HG03196 (cell line): Measurements from ENCODE around the gene LURAP1L.

Experiments
- ATAC-seq: cut with Tn5 transposase; IDR thresholded peaks from one replicate; pipeline ENCODE4 v1.9.1; 2021; ENCODE audit not compliant: unreplicated experiment

Gene LURAP1L

DNA sequence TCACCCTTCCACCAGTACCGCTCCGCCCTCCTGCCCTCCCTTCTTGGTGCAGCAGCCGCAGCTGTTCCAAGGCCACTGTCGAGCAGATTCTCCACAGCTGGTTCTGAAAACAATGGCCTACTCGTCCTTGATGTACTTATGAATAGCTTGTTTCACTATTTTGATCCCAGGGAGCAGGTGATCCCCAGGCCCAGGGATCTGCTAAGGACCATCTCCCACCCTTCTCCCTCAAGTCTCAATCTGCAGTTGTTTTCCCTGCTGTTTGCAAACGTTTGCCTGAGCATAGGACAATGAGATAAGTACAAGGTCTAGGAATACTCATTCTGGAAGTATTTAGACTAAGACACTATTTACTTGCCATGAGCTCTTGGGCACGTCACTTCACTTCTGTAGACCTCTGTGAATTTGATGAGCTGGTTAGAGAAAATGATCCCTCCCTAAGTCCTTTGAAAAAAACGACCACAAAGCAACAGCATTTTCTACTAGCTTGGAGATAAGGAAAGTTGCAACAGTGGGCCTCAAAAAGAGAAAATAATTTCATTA is 1.8 kb downstream of the LURAP1L start:
- ATAC-seq, result no peak

DNA sequence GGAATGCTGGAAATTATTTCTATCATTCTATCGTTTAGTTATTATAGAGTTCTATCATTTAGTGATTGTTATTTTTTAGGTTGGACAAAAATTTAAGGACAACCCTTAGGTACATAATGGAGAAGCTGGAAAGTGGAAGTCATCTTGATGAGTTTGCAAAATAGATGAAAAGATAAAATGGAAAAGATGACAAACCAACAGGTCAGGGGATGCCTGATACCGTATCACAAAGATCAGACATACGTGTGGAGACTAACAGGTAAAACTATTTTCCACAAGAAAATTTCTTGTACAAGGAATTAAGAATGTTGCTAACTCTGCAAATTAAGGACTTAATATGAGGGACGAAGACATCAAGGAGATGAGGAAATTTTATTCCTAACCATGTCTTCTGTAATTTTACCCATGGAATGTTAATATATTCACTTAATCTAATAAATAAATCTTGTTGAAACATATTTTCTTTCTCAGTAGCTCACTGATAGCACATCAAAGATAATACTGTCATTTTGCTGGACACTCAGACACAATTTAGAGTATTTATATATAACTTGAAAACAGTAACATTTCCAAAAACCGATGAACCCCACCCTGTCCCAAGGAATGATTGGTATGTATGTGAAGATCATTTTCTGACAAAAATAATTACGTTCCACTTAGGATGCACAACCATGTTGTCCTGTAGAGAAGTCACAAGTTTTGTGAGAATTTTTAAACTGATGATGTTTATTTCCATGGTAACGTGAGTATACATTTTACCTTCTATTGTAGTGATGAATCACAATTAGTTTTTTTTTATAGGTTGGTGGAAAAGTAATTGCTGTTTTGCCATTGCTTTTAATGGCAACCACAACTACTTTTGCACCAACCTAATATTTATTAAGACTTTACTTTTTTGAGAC is 2.6 kb downstream of the LURAP1L start:
- no peak for ATAC-seq

DNA sequence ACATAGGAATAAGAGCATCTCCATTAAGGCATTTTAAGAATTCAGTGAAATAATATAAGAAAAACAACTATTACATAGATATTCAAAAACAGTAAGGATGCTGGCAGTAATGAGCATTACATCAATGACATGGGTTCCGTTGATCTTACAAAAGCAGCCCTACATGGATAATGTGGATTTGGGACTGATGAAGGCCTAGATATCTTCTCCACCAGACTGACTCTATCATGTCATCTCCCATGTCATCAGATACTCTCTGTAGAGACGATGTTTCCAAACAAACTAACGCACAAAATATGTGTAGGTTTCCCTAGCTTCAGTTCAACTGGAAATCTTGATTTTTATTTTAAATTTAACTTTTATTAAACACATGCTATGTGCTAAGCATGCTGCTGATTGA is 3.6 kb downstream of the LURAP1L start:
- no peak for ATAC-seq

DNA sequence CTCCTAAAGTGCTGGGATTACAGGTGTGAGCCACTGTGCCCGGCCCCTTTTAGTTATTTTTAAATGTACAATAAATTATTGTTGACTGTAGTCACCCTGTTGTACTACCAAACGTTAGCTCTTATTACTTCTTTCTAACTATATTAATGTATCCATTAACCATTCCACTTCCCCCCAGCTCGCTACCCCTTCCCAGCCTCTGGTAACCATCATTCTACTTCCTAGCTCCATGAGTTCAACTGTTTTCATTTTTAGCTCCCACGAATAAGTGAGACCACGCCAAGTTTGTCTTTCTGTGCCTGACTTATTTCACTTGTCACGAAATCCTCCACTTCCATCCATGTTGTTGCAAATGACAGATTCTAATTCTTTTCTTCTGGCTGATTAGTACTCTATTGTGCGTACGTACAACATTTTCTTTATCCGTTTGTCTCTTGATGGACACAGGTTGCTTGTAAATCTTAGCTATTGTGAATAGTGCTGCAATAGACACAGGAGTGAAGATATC is 6.5 kb downstream of the LURAP1L start:
- ATAC-seq, result no peak

DNA sequence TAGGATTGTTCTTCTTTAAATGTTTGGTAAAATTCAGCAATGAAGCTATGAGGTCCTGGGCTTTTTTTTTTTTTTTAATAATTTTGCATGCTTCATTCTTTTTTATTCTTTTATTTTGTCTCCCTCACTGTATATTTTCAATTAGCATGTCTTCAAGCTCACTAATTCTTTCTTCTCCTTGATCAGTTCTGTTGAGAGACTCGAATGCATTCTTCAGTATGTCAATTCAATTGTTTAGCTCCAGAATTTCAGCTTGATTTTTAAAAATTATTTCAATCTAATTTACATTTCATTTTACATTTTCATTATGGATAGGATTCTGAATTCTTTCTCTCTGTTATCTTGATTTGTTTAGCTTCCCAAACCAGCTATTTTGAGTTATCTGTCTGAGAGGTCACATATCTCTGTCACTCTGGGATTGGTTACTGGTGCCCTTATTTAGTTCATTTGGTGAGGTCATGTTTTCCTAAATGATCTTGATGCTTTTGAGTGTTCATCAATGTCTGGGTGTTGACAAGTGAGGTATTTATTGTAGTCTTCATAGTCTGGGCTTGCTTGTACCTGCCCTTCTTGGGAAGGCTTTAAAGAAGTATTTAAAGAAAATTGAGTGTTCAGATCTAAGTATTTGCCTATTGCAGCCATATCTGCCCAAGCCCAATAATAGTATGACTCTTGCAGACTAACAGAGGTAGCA is 9.1 kb downstream of the LURAP1L start:
- ATAC-seq, result no peak

DNA sequence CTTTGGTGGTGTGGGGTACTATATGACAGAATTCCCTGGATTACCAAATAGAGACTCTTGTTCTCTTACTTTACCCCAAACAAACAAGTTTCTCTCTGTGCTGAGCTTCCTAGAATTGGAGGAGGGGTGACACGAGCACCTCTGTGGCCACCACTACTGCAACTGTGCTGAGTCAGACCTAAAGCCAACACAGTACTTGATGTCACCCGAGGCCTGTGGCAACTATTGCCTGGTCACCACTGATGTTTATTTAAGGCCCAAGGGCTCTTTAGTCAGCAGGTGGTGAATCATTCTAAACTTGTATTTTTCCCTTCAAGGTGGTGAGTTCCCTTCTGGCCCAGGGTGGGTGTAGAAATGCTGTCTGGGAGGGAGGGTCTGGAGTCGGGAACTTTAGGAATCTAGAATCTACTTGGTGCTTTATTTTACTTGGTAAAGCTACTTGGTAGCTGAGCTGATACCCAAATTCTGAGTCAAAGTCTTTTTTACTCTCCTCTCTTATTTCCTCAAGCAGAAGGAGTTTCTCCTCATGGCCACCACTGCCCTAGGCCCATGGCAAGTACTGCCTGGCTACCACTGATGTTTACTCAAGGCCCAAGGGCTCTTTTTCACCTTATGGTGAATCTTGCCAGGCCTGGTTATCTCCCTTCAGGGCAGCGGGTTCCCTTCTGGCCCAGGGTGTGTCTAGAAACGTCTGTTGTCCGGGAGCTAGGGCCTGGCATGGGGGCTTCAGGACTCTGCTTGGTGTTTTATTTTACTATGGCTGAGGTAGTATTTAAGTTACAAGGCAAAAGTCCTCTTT is 9.8 kb downstream of the LURAP1L start:
- ATAC-seq, result peak; percentile 83

DNA sequence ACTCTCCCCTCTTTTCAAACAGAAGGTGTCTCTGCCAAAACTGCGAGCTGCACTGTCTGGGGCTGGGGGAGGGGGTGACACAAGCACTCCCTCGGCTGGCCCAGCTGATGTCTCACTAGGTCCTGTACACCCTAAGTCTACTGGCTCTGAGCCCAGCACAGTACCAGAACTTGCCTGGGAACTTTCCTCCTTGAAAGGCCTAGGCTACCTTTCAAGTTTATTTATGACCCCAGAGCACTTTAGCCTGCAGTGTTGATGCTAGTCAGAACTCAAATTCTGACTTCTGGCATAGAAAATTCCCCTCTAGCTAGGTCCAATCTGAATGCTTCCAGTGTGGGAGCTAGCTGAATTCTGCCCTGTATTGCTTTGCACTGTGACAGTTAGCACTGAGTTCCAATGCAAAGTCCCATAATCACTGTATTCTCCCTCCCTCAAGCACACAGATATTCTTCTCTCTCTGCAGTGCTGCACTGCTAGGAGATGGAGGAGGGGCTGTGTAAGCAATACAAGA is 10.5 kb downstream of the LURAP1L start:
- no peak for ATAC-seq

DNA sequence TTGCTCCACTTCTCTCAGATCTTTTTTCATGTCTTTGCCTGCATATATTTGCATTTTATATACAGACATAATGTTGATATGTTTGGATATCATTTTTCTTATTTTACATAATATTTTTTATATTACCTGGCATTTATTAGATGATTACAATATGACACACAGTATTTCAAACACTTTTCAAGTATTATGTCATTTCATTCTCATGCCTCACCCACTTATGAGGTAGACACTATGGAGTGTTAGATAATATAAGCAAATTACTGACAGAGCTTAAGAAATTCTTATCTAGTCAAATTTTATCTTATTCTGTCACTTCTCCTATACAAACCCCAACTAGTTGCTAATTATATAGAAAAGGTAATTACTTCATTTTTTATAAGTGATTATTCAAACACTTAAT is 11.1 kb downstream of the LURAP1L start:
- ATAC-seq, result no peak

DNA sequence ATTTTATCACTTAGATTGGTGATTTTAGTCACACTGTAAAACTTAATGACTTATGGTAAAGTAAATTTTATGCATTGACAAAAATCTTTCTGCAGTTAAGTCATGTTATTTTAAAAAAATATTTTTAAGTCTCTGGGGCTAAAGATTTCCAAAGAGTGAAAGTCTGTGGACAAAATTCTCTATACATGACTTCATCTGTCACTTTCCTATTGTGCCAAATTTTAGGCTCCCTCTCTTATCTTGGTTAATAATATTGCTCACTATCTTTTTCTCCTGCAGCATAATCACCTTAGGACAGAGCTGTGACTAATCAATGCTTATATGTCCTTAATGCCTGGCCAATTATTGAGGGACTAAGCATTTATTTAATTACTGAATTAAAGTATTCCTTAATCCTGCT is 15.2 kb downstream of the LURAP1L start:
- no peak for ATAC-seq

DNA sequence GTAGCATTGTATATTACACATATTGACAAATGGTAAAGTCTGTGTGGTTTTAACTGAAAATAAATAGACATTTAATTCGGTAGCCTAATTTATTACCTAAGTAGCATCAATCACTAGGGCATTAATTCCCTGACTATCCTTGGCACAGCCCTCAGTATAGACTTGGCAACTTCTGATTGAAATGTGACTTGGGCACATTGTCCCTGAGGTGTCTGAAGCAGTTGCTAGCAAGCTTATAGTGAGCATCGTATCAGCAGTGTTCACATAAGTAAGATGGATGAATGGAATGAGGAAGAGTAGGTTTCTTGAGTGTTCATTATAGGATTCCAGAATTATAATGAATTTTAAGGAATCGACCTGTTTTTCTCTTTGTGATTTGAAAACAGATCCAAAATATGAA is 16.1 kb downstream of the LURAP1L start:
- ATAC-seq, result no peak

DNA sequence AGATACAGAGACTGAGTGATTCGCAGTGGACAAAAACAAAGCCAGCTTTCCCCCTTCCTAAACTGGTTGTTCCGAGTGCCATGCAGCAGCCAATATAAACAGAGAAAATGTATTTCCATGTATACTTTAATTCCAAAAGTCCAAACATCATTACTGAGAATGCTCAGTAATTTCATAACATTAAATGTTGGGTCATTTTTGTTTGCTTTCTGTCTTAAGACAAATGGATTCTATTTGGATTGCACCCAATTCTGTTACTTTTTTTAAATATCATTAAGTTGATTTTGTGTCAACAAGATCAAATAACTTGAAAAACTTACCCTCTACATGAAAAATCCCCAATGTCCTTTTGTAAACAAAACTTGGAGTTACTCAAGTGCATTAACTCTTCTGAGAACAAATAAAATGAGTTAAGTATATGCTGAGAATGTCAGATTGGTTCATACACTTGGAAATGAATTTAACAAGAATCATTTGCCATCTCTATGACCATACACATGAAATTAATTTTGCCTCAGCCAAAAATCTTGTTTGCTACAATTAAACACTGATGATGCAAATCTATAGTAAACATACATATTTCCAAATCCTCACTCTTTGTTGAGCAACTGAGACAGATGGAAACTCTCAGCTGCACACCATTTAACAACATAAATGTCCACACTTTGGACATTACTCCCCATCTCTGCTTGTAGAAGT is 19.4 kb downstream of the LURAP1L start:
- ATAC-seq, result no peak

DNA sequence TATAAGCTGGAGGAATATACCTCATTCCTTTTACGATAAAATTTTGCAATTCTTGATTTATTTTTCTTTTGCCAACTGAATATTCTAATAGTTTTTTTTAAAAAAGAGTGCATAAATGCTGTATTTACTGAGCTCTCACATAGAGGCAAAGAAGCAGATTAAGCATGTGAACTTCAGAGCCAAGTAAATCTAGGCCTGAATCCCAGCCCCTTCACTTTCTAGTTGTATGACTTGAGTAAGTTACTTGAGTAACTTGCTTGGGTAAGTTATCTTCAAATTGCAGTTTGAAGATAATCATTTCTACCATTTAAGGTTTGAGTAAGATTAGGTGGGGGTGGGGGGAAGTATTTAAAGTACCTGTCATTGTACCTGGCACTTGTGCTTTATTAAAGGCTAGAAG is 21.8 kb downstream of the LURAP1L start:
- ATAC-seq, result no peak

DNA sequence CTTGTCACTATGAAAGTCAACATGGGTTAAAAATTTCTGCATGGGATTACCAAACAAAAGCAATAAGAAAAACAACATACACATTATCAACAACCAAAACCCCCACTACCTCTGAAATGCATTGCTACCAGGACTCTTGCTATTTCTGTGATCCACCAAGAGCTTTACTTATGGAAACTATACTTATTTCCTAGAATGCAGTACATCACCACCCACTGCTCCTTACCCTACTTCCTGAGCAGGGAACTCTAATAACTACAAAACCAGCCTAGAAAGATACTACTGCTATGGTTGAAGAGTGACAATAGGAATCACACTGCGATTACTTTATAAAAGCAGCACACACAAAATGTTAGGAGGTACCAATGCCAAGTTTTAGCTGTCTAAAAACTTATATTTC is 22.2 kb downstream of the LURAP1L start:
- ATAC-seq, result no peak

DNA sequence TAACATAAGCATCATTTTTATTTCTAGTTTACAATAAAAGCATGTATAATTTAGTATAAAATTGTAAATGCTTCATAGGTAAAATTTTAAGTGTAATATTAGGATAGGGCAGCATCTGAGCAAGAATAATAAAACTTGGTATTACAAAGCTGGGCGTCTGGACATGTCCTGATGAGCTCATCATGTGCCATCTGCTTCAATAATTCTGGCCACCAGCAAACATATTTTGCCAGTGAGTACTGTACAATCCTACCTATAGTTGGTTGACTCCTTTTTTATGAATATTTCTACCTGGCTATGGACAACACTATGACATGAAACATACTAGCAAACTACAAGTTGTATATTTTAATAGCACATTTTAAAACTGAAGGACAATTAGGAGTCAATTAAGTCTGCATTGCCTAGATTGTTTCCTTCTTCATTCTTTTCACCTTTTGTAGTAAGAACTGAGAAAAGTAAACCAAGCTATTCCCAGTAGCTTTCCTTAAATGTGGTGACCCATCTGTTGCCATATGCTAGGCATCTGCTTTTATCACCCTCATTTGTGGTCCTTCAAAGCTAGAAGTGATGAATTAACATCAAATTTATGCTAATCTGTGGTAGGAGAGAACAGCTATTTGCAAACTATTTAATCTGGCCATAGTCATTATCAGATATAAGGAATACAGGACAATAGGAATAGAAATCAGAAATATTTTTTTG is 23.4 kb downstream of the LURAP1L start:
- ATAC-seq, result no peak

DNA sequence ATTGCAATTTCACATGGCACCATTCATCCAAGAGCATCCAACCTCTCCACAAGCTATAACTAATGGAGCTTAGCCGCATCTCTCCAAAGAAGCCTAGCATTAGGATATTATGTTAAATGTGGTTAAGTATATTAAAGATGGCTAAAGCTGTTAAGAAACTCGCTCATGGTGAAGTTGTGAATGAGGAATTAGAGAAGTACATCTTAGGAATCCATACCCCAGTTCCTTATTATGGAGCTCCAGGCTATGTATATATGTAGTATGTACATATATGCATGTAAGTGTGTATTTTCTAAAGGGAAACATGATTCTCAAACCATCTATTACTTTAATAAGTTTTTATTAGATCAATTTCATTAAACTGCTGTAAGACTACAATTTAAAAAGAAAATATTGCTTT is 26.4 kb downstream of the LURAP1L start:
- ATAC-seq, result no peak

DNA sequence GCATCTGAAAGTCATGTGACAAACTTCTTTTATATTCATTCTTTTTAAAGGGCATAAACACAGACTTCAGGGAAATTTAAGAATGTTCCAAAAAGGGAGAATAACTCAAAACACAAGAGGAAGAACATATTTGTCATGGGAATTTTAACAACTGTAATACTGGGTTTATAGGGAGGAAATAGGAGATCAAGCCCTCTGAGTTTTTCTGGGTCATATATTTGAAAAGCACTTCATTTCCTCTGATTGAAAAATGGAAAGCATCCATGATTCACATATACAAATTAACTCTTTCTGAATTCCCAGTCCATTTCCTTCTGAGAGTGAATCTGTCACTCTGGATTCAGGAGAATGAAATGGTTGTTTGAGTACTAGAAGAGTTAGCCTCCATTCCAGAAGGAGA is 26.8 kb downstream of the LURAP1L start:
- ATAC-seq, result no peak

DNA sequence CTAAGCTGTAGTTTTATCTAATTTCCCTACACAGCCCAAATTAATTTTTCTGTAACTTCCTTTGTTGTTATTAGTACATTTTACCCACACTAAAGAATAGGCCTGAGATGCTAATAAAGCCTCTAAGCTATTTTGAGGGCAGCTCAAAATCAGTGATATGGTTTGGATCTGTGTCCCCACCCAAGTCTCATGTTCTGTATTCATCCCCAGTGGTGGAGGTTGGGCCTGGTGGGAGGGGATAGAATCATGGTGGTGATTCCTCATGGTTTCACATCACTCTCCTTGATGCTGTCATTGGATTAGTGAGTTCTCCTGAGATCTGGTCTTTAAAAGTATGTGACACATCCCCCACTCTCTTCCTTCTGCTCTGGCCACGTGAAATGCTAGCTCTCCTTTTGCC is 27.3 kb downstream of the LURAP1L start:
- no peak for ATAC-seq

DNA sequence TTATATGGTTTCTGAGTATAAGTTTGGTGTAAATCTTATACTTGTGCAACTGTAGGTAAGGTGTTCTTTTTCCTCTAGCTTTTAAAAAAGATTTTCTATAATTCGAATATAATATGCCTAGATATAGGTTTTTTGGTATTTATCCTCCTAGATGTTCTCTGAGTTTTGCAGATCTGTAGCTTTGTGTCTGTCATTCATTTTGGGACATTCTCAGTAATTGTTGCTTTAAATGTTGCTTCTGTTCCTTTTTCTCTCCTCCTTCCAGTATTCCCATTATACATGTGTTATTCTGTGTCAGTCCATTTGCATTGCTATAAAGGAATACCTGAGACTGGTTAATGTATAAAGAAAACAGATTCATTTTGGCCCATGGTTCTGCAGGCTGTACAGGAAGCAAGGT is 33.7 kb downstream of the LURAP1L start:
- ATAC-seq, result no peak

DNA sequence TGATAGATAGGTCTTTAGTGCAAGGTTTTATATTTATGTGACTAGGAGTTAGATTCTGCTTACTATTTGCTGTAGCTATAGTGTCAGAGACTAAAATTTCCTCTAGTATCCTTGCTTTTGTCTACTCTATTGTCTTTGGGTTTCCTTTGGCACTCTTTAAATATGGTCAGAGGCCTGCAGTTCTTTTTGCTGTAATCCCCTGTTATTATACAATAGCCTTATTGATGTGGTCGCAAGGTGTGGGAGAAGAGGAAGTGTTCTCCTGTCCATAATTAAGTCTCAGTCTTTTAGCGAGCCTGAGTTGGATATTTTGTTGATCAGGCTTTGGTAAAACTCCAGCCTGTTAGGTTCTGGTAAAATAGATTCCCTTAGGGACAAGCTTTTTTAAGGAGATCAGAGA is 34.9 kb downstream of the LURAP1L start:
- no peak for ATAC-seq

DNA sequence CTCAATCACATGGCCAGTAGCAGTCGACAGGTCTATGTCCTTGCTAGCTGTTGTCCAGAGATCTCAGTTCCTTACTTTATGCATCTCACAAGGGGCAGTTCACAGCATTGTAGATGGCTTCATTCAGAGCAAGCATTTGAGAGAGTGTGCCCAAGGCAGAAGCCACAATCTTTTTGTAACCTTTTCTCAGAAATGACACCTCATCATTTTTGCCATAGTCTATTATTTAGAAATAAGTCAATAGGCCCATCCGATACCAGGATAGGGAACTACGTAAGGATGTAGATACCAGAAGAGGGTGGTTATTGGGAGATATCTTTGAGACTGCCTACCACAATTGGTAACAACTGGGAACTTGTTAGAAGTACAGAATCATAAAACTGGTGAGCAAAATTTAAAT is 37.1 kb downstream of the LURAP1L start:
- ATAC-seq, result no peak
